ENCODE results near the gene MAGEF1.
A peak's percentile ranks its signal among the peaks of the same experiment; 100 is the strongest.

The MAGEF1 gene, protein sequence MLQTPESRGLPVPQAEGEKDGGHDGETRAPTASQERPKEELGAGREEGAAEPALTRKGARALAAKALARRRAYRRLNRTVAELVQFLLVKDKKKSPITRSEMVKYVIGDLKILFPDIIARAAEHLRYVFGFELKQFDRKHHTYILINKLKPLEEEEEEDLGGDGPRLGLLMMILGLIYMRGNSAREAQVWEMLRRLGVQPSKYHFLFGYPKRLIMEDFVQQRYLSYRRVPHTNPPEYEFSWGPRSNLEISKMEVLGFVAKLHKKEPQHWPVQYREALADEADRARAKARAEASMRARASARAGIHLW

DNA sequence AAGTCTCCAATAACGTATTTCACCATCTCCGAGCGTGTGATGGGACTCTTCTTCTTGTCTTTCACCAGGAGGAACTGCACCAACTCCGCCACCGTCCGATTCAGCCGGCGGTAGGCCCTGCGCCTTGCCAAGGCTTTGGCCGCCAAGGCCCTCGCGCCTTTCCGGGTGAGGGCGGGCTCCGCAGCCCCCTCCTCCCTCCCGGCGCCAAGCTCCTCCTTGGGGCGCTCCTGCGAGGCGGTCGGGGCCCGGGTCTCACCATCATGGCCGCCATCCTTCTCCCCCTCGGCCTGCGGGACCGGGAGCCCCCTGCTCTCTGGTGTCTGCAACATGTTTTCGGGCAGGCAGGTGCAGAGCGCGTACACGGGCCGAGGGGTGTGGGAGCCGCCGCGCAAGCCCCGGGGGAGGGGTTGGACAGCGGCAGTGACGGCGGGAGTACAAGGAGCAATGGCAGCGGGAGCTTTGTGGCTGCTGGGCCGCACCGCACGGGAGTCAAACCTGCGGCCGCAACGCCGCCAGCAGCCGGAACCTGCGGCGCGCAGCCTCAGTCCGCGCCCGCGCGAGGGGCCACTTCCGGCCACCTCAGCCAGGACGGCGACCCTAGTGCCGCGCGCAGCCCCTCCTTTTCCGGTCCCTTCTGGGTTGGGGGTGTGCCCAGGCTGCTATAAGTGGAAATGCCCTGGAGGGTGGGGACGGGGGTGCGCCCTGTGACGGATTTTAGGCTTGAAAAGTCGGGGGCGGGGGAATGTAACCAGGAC lies at the start of gene MAGEF1:
Gene MAGEF1, minus strand, starts transcription at position 572 of the 755 bp plus-strand sequence. Its CDS starts 243 bp downstream, at position 329.
- peak; percentile 66 to 75 for DNase-seq (ENCODE audit: low read depth in 2 of 2)

DNA sequence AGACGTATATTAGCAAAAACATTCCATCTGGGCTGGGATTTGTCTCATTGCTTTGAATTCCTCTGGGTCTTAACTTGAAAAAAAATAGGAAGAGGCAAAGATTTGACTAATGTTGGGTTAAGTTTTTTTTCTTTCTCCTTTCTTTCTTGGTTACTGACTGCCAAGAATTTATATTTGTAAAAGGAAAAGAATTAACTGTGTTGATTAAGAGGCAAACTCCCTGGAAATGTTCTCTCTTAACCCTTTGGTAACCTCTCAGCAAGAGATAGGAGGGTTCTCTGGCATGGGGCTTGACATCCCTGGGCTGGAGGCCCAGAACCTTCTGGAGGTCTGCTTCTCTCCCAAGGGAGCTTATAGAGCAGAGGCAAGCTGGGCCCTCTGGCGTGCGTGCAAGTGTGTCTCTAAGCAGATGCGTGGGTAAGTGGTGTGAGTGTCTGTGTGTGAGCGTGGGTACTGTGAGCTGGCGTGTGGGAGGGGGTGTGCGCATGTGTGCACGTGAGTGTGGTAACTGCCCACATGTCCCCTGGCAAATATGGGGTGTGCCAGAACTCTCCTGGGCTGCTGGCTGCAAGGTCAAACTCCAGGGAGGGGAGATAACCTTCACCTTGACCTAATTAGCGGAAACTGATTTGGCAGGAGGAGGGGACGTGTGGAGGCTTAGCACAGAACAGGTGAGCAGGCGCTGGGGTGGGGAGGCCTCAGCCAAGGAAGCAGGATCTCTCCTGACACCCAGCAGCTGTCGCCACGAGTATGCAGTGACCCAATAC lies 49.4 kb upstream of the MAGEF1 start:
- no peak for DNase-seq (ENCODE audit: low read depth in 2 of 2)

DNA sequence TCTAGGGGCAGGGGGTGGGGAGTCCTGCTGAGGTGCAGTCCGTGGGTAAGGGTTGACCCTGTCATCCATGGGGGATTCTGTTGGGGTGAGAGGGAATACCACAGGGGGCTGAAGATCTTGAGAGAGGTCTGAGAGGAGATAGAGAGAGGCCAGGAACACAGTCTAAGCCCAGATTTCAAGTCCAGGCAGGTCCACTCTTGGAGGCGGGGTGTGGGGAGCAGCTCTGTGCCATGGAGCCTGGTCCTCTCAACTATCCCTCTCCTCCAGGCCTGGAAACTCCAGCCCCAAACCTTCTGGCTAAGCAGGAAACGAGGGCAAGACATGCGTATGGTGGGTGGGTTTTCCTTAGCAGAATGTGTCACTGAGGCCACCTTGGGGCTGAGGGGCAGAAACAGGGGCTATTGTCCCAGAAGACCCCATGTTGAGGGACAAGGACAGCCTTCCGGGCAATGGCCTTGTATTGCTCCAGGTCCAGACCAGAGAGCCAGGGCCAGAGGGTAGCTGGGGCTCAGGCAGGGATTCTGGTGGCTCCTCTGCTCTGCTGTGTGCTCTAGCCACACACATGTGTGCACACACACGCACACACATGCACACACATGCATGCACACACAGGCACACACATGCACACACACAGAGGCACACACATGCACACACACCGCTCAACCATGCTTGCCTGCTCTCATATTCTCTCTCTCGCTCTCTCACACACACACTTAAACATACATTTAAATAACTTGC lies 48.6 kb upstream of the MAGEF1 start:
- no peak for DNase-seq (ENCODE audit: low read depth in 2 of 2)

DNA sequence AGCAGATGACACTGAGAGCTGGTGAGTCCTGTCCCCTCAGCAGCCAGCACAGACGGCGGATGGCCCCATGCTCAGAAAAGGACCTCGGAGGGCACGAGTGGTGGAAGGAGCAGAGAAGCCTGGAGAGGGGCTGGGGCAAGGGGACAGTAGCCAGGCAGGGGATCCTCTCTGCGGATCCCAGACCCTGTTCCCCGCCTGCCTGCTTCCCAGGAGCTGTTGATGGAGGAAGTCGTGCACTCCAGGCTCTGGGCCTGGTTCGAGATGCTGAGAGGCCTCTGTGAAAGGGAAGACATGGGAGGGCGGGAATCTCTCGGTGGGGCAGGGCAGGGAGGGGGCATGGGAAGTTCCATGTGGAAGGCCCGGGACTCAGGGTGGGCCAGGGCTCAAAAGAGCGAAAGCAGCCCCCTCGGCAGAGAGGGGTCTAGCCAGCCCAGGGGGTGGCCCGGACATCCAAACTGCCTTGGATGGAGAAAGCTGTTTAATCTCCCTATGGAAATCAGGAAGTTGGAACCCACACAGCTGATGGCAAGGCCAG lies 47.9 kb upstream of the MAGEF1 start:
- DNase-seq (ENCODE audit: low read depth in 2 of 2): no peak

DNA sequence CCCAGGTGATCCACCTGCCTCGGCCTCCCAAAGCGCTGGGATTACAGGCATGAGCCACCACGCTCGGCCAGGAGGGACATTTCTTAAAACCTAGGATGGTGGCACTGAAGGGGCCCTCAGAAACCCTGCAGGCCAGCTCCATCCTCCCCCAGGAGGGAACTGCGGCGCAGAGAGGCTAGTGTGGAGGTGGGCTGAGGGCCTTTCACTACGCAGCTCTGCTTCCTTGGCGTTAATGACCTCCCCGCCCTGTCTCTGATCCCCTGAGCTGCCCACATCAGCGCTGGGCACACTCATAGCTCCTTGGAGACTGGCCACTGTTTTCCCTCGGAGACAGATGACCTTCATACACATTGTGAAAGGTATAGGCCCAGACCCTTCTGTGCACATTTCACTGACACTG lies 46.2 kb upstream of the MAGEF1 start:
- no peak for DNase-seq (ENCODE audit: low read depth in 2 of 2)

DNA sequence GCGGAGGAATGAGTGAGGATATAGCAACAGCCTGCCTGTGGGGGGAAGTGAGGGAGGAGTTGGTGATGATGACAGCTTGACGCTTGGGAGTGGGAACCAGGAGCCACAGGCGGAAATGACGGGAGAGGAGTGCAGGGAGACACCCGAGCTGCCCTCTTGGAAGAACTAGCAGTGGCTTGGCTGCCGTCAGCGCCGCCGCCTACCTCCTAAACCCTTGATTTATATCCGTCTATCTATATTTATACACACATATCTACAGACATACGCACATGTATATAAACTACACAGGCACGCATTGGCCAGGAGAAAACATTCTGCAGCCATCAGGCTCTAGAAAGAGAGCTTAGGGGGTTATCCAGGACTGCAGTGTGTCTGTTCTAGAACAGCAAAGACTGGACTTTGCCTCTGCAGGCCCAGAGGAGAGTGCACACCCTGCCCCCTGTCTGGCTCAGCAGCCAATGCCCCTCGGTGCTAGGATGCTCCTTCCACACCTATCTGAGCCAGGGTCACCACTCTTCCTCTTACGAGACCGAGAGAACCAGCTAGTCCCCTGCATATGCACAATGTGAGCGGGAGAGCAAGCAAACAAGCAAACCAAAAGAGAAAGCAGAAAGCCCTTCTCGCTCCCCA lies 45.3 kb upstream of the MAGEF1 start:
- DNase-seq (ENCODE audit: low read depth in 2 of 2): no peak

DNA sequence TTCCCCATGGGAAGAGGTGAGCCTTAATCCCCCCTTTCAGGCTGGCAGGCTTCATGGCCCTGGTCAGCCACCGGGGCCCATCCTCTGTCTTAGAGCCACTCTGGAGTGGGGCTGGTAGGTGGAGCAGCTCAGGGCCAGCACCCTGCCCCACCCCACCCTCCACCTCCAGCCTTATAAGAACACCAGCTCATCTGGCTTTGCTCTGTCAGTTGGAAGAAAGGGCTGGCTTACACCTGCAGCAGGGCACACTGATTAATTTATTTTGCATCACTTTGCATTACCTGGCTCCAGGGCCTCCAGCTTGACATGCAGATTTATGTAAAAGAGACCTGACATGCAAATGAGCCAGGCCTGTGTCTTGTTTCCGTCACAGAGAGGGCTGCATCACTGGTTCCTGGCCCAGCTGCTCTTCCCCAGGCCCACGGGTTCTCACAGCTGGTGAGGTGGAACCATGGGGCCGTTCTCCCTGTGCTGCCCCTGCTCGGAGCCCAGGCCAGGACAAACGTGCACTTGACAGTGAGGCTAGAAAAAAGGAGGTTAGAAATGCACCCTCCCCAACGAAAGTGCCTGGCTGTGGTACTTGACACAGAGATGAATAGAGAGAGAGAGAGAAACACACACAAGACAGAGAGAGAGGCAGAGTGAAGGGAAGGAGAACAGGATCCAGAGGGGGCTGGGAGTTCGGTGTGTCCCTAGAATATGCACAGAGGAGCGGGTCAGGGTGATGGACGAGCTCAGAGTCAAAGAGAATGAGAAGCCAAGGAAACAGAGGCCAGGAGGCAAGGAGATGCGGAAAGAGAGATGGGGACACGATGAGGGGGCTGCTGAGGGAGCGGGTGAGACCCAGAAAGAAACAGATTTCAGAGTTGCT lies 44.5 kb upstream of the MAGEF1 start:
- DNase-seq (ENCODE audit: low read depth in 2 of 2): no peak

DNA sequence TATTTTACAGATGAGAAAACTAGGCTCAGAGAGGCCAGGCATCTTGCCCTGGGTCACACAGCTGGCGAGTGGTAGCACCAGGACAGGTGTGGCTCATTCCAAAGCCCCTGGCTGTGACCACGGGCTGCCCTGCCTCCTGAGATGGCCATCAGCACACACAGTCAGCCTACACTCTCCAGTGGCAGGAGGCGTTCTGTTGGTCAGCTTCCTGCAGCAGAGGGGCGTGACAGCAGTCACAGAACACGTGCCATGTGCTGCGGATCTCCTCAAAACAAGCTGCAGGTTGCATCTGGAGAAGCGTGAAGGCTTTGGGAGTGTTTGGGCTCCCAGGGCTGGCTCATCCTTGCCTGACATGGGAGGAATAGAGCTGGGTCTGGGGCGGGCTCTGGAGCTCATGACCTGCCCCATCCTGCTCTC lies 43.5 kb upstream of the MAGEF1 start:
- DNase-seq (ENCODE audit: low read depth in 2 of 2): no peak

DNA sequence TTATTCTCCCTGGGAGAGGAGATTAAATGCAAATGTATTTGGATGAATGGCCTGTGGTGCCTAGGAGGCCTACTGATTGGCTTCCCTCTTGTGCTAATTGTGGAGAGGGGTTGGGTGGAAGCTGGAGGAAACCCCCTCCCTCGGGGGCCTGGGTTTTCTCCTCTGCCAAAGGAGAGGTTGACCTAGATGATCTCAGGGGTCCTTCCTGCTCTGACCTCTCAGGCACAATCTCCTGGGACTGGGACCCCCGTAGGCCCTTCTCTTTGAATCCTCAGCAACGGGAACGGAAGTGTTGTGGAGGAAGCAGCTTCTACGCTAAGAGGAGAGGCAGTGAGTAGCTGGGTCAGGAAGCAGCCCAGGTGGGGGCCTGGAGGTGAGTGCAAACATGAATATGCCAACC lies 40.5 kb upstream of the MAGEF1 start:
- no peak for DNase-seq (ENCODE audit: low read depth in 2 of 2)

DNA sequence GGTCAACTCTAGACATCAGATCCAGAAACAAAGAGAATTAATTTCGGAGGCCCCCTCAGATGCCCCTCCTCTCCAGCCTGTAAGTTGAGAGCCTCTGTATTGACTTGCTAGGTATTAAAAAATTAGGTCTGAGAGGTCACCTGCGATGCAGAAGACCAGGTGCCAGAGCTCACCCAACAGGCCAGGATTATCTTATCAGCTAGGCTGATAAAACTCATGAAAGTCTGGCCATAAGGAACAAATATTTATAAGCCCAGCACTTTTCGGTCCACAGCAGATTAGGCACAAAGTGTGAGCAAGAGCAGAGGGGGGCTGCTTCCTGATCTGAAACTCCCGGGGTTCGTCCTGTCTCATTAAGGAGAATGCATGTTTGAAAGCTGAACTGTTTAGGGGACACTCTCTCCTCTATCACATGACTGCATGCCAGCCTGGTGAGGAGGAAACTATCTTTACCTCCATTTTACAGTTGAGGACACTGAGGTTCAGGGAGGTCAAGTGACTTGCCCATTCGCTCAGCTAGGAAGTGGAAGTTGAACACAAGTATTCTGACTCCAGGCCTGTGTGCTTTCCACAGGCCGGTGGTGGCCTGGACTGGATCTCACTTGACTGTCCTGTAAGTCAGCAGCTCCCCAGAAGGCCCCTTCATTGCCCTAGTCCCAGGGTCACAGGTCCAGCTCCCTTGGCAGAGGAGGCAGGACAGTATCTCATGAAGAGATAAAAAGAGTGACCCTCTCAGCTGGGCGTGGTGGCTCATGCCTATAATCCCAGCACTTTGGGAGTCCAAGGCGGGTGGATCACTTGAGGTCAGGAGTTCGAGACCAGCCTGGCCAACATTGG lies 39.6 kb upstream of the MAGEF1 start:
- no peak for DNase-seq (ENCODE audit: low read depth in 2 of 2)

DNA sequence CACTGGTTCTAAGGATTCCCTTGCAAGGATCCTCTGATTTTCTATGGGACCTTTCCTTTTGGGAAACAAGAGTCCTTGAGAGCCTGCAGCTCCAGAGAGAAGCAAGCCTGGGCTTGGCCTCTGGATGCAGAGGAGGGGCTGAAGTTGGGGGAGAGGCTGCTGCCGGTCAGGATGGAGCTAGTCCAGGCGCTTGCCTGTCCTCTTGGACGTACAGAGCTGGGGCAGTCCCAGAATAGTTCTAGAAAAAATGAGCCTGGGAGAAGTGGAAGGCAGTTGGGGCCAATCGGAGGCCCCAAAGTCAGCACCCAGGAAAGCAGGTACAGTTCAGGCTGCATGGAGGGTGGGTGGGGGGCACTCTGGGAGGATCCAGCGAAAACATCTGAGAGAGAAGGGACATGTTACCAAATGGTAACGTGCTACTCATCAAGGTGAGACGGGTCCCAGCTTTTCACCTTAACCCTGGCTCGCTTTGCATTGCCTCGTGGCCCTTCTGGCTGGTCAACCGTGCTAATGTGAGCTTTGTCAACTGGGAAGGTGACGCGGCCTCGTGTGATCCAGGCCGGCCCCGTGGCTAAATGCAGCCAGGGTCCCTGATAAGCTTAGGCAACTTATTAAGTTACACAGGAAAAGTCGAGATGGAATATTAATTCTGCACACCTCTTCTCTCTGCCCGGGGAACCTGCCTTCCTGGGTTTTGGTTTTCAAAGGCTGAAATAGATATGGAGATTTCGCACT lies 38.7 kb upstream of the MAGEF1 start:
- no peak for DNase-seq (ENCODE audit: low read depth in 2 of 2)

DNA sequence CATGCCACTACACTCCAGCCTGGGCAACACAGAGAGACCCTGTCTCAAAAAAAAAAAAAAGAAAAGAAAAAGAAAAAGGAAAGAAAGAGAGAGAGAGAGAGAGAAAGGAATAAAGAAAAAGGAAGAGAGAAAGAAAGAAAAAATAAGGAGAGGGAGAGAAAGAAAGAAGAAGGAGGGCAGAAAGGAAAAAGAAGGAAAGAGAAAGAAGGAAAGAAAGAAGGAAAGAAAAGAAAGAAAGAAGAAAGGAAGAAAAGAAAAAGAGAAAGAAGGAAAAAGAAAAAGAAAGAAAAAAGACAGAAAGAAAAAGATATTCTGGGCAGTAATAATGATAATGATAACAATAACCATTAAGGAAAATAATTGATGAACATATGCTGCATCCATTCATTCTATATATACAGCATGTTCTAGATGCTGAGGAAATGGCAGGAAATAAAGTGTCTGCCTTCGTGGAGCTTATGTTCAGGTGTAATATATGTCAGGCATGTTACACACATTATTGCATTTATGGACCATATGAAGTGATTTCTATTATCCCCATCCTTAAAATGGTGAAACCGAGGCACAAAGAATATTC lies 37.4 kb upstream of the MAGEF1 start:
- DNase-seq (ENCODE audit: low read depth in 2 of 2): no peak

DNA sequence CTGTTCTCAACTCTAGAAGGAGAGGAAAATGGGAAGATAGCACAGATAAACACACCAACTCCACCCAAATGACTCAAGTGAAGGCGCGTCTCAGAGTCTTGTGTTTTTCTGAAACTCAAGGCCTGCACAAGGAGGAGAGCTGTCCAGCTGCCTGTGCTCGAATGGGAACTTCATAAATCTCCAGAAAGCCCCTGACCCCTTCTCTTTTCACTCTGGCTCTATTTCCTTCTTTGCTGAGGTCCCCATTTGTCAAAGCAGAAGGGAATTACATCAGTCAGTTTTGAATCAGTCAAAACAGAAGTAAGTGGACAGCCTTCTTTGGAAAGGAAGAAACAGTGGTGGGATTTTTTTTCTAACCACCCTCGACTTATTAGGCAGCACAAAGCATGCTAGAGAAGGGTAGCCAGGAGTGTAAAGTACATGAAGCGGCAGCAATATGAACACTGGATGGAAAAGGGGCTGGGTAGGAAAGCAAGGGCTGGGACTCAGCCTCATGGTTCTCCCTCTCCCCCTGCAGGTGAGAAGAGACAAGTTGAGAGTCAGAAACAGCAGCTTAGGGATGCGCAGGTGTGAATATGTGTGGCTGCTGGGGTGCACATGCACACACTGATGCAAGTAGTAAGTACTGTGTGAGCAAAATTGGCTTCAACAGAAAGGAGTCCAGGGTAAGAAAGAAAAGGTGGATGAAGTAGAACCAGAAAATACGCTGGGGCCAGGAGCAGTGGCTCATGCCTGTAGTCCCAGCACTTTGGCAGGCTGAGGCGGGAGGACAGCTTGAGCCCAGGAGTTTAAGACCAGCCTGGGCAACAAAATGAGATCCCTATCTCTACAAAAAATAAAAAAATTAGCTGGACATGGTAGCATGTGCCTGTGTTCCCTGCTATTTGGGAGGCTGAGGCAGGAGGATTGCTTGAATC lies 36.6 kb upstream of the MAGEF1 start:
- no peak for DNase-seq (ENCODE audit: low read depth in 2 of 2)

DNA sequence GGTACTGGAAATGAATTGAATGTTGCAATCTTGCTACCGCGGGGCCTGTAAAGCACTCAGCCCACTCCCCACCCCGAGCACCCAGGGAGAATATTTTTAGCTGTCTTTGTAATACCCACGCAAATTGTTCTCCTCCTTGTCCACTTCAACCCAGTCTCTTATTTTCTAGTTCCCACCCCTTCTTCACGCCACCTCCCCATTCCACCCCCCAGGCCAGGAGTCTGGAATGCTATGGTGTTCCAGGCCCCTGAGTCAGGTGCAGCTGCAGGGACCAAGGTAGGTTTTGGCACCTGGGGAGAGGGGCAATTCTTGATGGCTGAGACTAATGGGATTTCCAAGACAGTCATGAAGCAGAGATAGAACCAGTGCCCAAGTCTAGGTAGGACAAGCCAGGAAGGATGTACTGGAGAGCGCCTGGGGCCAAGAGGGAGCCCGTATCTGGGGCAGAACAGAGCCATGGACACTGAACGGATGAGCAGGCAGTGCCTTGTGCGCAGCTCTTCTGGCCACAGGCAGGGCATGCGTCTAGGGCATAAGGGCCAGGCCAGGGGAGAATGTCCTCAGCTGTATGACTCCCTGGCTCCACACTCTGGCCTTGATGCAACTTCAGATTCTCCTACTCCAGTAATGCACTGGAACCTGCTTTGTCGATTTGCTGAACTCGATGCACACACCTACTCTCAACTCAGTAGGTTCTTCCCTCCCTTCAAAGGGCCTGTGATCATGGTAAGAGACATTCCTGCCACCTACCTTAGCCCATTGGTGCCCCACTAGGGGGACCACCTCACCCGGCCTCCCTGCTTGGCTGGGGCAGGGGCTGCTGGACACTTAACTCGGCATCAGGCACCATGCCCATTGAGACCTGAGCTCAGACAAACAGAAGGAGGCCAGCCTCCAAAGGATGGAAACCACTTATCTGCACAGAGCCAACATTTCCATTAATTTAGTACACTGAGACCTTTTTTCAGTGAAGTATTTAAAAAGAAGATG lies 34.6 kb upstream of the MAGEF1 start:
- DNase-seq (ENCODE audit: low read depth in 2 of 2): no peak

DNA sequence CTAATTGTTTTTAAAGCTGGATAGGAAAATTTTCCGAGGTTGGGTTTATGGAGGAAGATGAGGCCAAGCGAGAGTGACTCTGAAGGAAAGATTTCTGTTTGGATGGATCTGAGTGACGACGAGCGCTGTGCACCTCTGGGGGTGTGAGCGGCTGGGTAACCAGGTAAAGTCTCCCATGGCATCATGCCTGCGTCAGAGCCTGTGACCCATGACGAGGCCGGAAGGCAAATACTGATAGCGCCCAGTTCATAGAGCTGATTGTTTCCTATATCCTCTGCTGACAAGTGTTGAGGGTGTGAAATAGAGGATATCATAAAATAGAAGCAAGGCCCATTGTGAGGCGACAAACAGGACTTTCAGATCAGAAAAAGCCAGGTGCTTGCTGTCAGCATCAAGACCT lies 33.7 kb upstream of the MAGEF1 start:
- no peak for DNase-seq (ENCODE audit: low read depth in 2 of 2)

DNA sequence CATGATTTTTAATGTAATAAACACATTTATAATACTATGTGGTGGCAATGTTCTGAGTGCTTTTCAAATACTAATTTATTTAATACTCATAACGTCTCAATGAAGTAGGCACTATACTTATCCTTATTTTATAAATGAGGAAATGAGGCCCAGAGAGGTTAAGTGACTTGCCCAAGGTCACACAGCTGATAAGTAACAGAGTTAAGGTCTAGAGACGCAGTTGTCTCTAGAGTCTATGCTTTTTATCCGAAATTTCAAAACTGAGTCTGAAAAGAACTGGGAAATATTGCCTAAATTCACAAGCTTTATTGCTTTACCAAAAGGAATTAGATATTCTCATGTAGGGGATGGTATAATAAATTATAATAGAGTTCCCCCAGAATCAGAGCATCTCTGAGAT lies 31.4 kb upstream of the MAGEF1 start:
- DNase-seq (ENCODE audit: low read depth in 2 of 2): no peak
